Measurements from ENCODE around the gene BRINP2.

DNA sequence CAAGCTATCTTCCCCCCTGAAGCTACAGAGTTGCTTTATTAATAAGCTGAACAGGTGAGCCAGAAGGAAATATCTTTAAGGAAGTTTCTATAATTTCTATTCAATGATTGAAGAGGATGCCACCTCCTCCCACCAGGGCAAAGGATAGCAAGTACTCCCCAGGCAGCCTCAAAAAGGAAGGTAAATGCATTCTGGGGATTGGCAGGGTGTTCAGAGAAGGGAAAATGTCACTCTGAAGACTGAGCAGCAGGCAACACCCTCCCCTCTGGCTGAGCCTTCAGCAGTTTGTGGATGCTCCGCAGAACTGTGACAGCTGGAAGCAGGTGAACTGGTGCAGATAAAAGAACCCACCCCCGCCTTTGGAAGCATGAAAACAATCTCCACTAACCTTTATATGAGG is 140.8 kb downstream of the BRINP2 start:
- TF ChIP-seq GATA3 (IDR thresholded peaks at IDR 0.05; ENCODE audit: low read depth, low read length) (no peak), GATA2 (IDR thresholded peaks at IDR 0.05; ENCODE audit: low read depth, low read length) (no peak)

Data from SH-SY5Y (cell line).